BJ (cell line): ENCODE measurements around the gene PI4KB. TPM values are rescaled to one million over a fixed set of nuclear protein-coding genes. Genes with fewer than 3 reads are reported as not detected.
A peak's percentile ranks its signal among the peaks of the same experiment; 100 is the strongest.

ENCODE experiments used
- CTCF ChIA-PET: fragments of 350-600 bp; formaldehyde crosslinking; extraction: SDS; loops from one replicate; lab custom pipeline; 2021; ENCODE audit warnings: antibody characterized with exemption, inconsistent platforms; lab: Yijun Ruan, JAX
- POLR2A ChIA-PET: fragments of 300-600 bp; sonication (Branson Sonifier 250); formaldehyde crosslinking; extraction: SDS; loops from one replicate; lab custom pipeline; 2021; ENCODE audit warnings: antibody characterized with exemption; lab: Charles Lee
- DNase-seq: peaks from one replicate; pipeline ENCODE4 v3.0.0-alpha.2; 2011; ENCODE audit warnings: low read depth
- H3K27me3 ChIP-seq: 2 replicates; pipeline ENCODE4 v1.6.0; 2011; ENCODE audit warnings: low read length; ENCODE audit not compliant: control insufficient read depth, insufficient read depth
- H3K36me3 ChIP-seq: 2 replicates; pipeline ENCODE4 v1.5.1; 2011; ENCODE audit warnings: low read length; ENCODE audit not compliant: control insufficient read depth, insufficient read depth
- H3K4me3 ChIP-seq: 2 replicates; pipeline ENCODE4 v1.5.1; 2011; ENCODE audit warnings: low read depth, mild to moderate bottlenecking, control low read depth, low read length
- polyA minus RNA-seq: library from RNA; depleted of rRNA, polyadenylated mRNA; stranded (reverse); fragments of >200 nt; gene quantifications from 2 replicates; pipeline ENCODE4 v1.2.3, GENCODE V29; 2011; rRNA and poly(A)+ RNA removed
- polyA plus RNA-seq: library from polyadenylated mRNA; depleted of rRNA; stranded (reverse); fragments of >200 nt; gene quantifications from 2 replicates; pipeline ENCODE4 v1.2.3, GENCODE V29; 2011; rRNA removed
- TF ChIP-seq, protein P1 (sequence below): IDR thresholded peaks from 2 replicates; pipeline ENCODE4 v1.5.1; 2011; ENCODE audit warnings: low read depth, mild to moderate bottlenecking, control low read depth, inconsistent platforms, low read length, moderate library complexity; ENCODE audit not compliant: insufficient read depth

The PI4KB gene
- polyA plus RNA-seq (71.5 and 98.2 TPM in 2 replicates), polyA minus RNA-seq (82.1 and 133 TPM in 2 replicates)

- ChIA-PET CTCF (interaction anchor here (0.6 to 8.4 kb wide), 9 partner anchors 9 to 954 kb away, joined by 3 to 65 read pairs (median 5); no protein-coding TSS in a partner anchor), POLR2A (interaction anchor here (0.5 to 1.4 kb wide), 6 partner anchors 13 to 436 kb away, joined by 3 to 5 read pairs (median 3); partner anchors contain the start of gene MRPL9)
- no peaks in the 10 kb centered on the region for H3K27me3 ChIP-seq
- TF ChIP-seq, protein P1, sequence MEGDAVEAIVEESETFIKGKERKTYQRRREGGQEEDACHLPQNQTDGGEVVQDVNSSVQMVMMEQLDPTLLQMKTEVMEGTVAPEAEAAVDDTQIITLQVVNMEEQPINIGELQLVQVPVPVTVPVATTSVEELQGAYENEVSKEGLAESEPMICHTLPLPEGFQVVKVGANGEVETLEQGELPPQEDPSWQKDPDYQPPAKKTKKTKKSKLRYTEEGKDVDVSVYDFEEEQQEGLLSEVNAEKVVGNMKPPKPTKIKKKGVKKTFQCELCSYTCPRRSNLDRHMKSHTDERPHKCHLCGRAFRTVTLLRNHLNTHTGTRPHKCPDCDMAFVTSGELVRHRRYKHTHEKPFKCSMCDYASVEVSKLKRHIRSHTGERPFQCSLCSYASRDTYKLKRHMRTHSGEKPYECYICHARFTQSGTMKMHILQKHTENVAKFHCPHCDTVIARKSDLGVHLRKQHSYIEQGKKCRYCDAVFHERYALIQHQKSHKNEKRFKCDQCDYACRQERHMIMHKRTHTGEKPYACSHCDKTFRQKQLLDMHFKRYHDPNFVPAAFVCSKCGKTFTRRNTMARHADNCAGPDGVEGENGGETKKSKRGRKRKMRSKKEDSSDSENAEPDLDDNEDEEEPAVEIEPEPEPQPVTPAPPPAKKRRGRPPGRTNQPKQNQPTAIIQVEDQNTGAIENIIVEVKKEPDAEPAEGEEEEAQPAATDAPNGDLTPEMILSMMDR: no peak
- peak within 1 kb of the TSS; percentile 71 for H3K4me3 ChIP-seq
- peak; percentile 91 for DNase-seq
- peaks cover 3% of the 10 kb centered on the region for H3K36me3 ChIP-seq
Measured at GRCh38 chr1:151327223-151327902, at the start of gene PI4KB. TSS of gene PI4KB (minus strand) at chr1:151327416. CDS start at chr1:151316481, 10,935 bp downstream.

DNA sequence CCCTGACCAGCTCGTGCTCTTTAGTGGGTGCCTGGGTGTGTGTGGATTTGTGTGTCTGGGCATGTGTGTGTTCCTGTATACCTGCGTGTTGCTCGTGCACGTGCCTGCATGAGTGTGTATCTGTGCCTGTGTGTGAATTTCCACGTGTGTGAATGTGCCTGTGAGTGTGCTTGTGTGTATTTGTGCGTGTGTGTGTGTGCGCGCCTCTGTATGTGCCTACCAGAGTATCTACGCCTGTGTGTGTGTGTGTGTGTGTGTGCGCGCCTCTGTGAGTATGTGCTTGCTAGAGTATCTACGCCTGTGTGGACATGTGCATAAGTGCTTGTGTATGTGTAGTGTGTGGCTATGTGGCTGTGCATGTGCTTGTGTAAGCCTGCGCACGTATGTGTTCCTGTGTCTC is 46.0 kb upstream of the PI4KB start:
- no peak for DNase-seq
- ChIA-PET POLR2A (no interaction called here), CTCF (interaction anchor here (1.3 to 1.6 kb wide), 3 partner anchors 11 to 33 kb away, joined by 3 to 7 read pairs (median 5); no protein-coding TSS in a partner anchor)
- TF ChIP-seq, protein P1: no peak
- Histone ChIP-seq H3K27me3 (peaks cover 6% of the 10 kb centered on the region; the same call in 1 of the 2 replicates), H3K4me3 (no peak overlapping the region), H3K36me3 (peaks cover 3% of the 10 kb centered on the region; the same call in 1 of the 2 replicates)

DNA sequence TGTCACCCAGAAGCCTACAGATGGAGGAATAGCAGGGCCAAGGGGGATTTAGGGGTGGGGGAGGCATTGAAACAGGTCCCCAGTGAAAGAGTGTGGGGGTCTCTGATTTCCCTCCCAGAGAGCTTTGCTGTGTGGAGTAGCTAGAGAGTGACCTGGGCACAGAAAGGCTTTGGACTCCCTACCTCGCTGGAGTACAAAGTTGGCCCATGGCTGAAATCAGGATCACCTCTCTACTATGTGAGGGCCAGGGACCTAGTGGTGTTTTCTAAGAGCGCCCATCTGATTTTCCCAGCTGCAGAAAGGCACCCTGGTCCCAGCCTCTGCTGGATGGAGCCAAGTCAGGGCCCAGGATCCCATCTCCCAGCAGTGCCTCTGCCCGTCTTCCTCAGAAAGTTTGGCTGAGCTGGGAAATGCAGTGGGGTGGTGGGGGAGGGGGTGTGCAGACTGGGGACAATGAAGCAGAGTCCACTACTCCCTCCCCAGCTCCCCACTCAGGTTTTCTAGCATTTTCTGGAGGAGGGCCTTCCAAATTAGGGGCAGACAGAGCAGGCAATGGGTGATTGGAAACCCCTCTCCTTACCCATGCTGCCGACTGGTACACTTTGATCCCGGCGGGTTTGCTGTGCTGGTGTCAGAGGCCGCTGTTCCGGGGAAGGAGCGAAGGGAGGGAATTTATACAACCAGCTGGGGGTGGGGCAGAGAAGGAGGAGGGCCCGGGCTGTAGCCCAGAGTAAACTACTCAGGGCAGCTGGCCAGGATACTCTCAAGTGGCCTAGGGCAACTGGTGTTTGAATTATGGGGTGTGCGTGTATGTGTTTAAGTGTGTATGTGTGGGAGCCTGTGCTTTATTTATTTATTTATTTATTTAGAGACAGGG is 45.1 kb upstream of the PI4KB start, which contains the start of gene SELENBP1:
Gene SELENBP1 (minus strand): TSS at position 648 of the 877 bp plus-strand sequence. CDS start 64 bp downstream, at position 584.
- POLR2A ChIA-PET: interaction anchor here (0.6 kb wide), 2 partner anchors 16 to 27 kb away, joined by 3 to 6 read pairs; partner anchors contain the start of gene PSMB4
- TF ChIP-seq, protein P1: no peak

DNA sequence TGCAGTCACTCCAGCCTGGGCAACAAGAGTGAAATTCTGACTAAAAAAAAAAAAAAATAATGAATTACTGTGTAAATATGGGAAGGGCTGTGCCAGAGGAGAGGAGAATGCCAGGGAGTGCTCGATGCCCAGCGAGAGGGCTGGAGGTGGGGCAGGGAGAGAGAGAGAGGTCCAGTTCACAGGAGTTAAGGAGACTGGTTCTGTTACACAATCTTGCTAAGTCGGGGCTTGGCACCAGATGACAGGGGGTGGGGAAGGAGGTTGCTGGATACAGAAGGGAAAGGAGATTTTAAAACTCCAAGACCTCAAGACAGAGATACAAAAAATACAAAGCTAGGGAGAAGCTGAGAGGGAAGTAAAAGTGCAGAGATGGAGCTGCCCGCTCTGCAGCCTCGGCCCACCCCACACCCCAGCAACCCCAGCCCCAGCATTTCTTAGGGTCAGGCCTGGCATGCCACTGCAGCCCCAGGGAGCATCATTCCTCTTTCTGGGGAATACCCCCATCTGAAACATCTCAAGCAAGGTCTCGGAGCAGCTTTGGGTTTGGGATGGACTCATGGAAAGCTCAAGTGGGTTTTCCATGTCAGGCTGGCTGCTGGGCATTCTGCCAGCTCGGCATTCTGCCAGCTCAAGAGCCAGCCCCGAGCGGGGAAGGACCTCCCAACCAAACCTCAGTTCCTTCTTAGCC is 44.3 kb upstream of the PI4KB start:
- Histone ChIP-seq H3K36me3 (peaks cover 3% of the 10 kb centered on the region; the same call in 1 of the 2 replicates), H3K4me3 (peak overlapping the region; percentile 39), H3K27me3 (0 out of 2 replicates have a peak, but pooled peaks cover 1% of the 10 kb centered on the region)
- DNase-seq: no peak
- TF ChIP-seq, protein P1: no peak
- ChIA-PET POLR2A (interaction anchor here (0.6 kb wide), 2 partner anchors 16 to 28 kb away, joined by 3 to 6 read pairs; partner anchors contain the start of gene PSMB4), CTCF (interaction anchor here (1.2 to 1.6 kb wide), 3 partner anchors 21 to 71 kb away, joined by 3 to 7 read pairs (median 3); no protein-coding TSS in a partner anchor)

More for the DNA sequence above, 45.1 kb upstream of the PI4KB start, which contains the start of gene SELENBP1:
- peaks cover 4% of the 10 kb centered on the region; the same call in 1 of the 2 replicates for H3K27me3 ChIP-seq
- H3K36me3 ChIP-seq: peaks cover 3% of the 10 kb centered on the region; the same call in 1 of the 2 replicates
- peak within 1 kb of the TSS; percentile 39 for H3K4me3 ChIP-seq
- DNase-seq: no peak
- CTCF ChIA-PET: interaction anchor here (1.2 to 1.6 kb wide), 3 partner anchors 20 to 71 kb away, joined by 3 to 7 read pairs (median 3); no protein-coding TSS in a partner anchor
